Activated CD8-positive, alpha-beta T cell treated with anti-CD3 and anti-CD28 coated beads, Interleukin-2, amount 10 ng/mL, durations not matched to agents 7 days and 5 days (primary cell): Measurements from ENCODE around the gene GCLC. TPM values are rescaled to one million over a fixed set of nuclear protein-coding genes. Genes with fewer than 3 reads are reported as not detected.

Experiments
- ATAC-seq: fragments of 150-1000 bp; cut with Tn5 transposase; one replicate; pipeline ENCODE4 v1.10.0; 2021; ENCODE audit warnings: moderate library complexity
- CTCF ChIA-PET: fragments of 350-600 bp; sonication (Branson Sonifier 250); formaldehyde crosslinking; loops from one replicate; lab custom pipeline; 2021; ENCODE audit warnings: antibody characterized with exemption; lab: Charles Lee
- POLR2A ChIA-PET: fragments of 350-600 bp; sonication (Branson Sonifier 250); formaldehyde crosslinking; loops from one replicate; lab custom pipeline; 2021; ENCODE audit warnings: antibody characterized with exemption; lab: Charles Lee
- DNase-seq: peaks from one replicate; pipeline ENCODE4 v3.0.0-alpha.2; 2020
- H3K27ac Mint-ChIP-seq: one replicate; pipeline ENCODE4 v1.8.0; 2021; ENCODE audit warnings: mild to moderate bottlenecking, mixed read lengths
- H3K27me3 Mint-ChIP-seq: one replicate; pipeline ENCODE4 v1.8.0; 2021; ENCODE audit warnings: low read depth, mixed read lengths
- H3K36me3 Mint-ChIP-seq: one replicate; pipeline ENCODE4 v1.8.0; 2021; ENCODE audit warnings: low read depth, mixed read lengths
- H3K4me1 Mint-ChIP-seq: one replicate; pipeline ENCODE4 v1.8.0; 2021; ENCODE audit warnings: low read depth, mixed read lengths
- H3K4me3 Mint-ChIP-seq: one replicate; pipeline ENCODE4 v1.8.0; 2021; ENCODE audit warnings: mild to moderate bottlenecking, mixed read lengths
- H3K9me3 Mint-ChIP-seq: one replicate; pipeline ENCODE4 v1.8.0; 2022; ENCODE audit warnings: mixed read lengths; ENCODE audit not compliant: insufficient read depth
- total RNA-seq, 2 experiments: library from RNA; stranded (reverse); gene quantifications; one replicate each; pipeline ENCODE4 v1.2.3, GENCODE V29; 2021

GCLC gene
- total RNA-seq, 2 experiments from 2014 or later = 22.1 to 26.5 TPM

DNA sequence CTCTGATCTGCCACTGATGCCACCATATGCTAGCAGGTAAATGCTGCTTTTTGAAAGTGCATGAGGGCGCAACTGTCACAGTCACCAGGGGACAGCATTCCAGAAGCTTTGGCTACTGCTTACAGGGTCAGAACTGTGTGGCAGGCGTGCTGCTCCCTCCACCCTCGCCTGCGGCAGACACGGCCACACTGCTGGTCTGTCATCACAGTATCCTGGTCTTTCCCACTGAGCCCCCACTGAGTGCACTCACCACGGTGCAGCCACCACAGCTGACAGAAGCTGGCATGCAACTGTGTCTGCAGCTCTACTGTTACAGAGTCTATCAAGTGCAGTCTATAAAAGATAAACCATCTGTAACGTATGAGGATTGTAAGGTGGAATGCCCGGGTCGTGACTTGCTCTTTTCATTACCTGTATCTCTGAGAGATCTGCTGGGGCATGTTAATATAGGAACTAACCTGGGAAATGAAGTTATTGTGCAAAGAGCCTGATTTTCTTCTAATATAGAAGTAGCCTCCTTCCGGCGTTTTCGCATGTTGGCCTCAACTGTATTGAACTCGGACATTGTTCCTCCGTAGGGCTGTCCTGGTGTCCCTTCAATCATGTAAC is 24.5 kb downstream of the GCLC start:
- DNase-seq (no peak), ATAC-seq (no peak)
- ChIA-PET CTCF (interaction anchor here (1.7 kb wide), 1 partner anchor 28 kb away, joined by 3 read pairs; no protein-coding TSS in a partner anchor), POLR2A (no interaction called here)
- Mint-ChIP-seq H3K4me3 (no peak overlapping the region), H3K27ac (no peak overlapping the region), H3K9me3 (no peaks in the 10 kb centered on the region), H3K4me1 (no peaks in the 10 kb centered on the region), H3K36me3 (peaks cover 2% of the 10 kb centered on the region), H3K27me3 (no peaks in the 10 kb centered on the region)

DNA sequence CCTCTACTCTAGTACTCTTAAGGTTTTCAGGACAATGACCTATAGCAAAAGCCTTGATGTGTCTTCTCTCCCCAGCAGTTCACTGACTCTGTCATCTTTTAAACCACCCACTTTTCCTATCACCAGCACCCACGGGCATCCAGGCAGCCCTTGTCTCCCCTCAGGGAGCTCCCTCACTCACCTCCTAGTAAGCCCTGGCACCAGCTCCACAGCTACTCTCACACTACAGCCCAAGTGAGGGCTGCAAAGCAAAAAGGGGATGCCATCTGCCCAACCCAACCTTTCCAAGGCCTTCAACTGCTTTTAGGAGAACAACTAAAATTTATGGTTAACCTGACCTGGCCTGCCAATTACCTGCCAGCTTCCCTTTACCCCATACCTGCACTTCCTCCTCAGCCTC is 26.0 kb downstream of the GCLC start:
- CTCF ChIA-PET = interaction anchor here (1.2 to 1.6 kb wide), 2 partner anchors 26 to 200 kb away, joined by 3 read pairs; no protein-coding TSS in a partner anchor
- Mint-ChIP-seq H3K4me3 (no peak overlapping the region), H3K27ac (no peak overlapping the region), H3K9me3 (no peaks in the 10 kb centered on the region), H3K27me3 (no peaks in the 10 kb centered on the region), H3K36me3 (peaks cover 5% of the 10 kb centered on the region), H3K4me1 (no peaks in the 10 kb centered on the region)
- DNase-seq = no peak
- no peak for ATAC-seq
- POLR2A ChIA-PET = no interaction called here

- H3K9me3 Mint-ChIP-seq = no peaks in the 10 kb centered on the region
- ChIA-PET CTCF (interaction anchor here (1.4 kb wide), 2 partner anchors 202 to 211 kb away, joined by 3 to 4 read pairs; no protein-coding TSS in a partner anchor), POLR2A (no interaction called here)
- DNase-seq = no peak
- H3K27ac Mint-ChIP-seq = no peak overlapping the region
- peaks cover 5% of the 10 kb centered on the region for H3K36me3 Mint-ChIP-seq
- no peak overlapping the region for H3K4me3 Mint-ChIP-seq
- no peak for ATAC-seq
- no peaks in the 10 kb centered on the region for H3K4me1 Mint-ChIP-seq
- H3K27me3 Mint-ChIP-seq = no peaks in the 10 kb centered on the region
Observed at GRCh38 chr6:53517021-53517420, 27.9 kb downstream of the GCLC start.

- DNase-seq = no peak
- H3K4me1 Mint-ChIP-seq = no peaks in the 10 kb centered on the region
- no peaks in the 10 kb centered on the region for H3K27me3 Mint-ChIP-seq
- H3K27ac Mint-ChIP-seq = no peak overlapping the region
- ChIA-PET CTCF (interaction anchor here (1.7 to 2.6 kb wide), 2 partner anchors 211 to 214 kb away, joined by 6 read pairs; no protein-coding TSS in a partner anchor), POLR2A (no interaction called here)
- H3K9me3 Mint-ChIP-seq = no peaks in the 10 kb centered on the region
- H3K36me3 Mint-ChIP-seq = peaks cover 5% of the 10 kb centered on the region
- H3K4me3 Mint-ChIP-seq = no peak overlapping the region
- ATAC-seq = no peak
Observed at GRCh38 chr6:53514677-53515076, 30.2 kb downstream of the GCLC start.

GRCh38 chr6:53513519-53513966 is 31.4 kb downstream of the GCLC start:
- no peaks in the 10 kb centered on the region for H3K4me1 Mint-ChIP-seq
- ChIA-PET POLR2A (no interaction called here), CTCF (interaction anchor here (0.7 to 2.6 kb wide), 4 partner anchors 138 to 215 kb away, joined by 3 to 8 read pairs (median 6); no protein-coding TSS in a partner anchor)
- H3K4me3 Mint-ChIP-seq = no peak overlapping the region
- H3K36me3 Mint-ChIP-seq = peaks cover 5% of the 10 kb centered on the region
- H3K27me3 Mint-ChIP-seq = no peaks in the 10 kb centered on the region
- no peak overlapping the region for H3K27ac Mint-ChIP-seq
- DNase-seq (no peak), ATAC-seq (no peak)
- no peaks in the 10 kb centered on the region for H3K9me3 Mint-ChIP-seq

GRCh38 chr6:53513056-53513455 is 31.8 kb downstream of the GCLC start:
- ATAC-seq (no peak), DNase-seq (no peak)
- Mint-ChIP-seq H3K36me3 (peaks cover 7% of the 10 kb centered on the region), H3K4me3 (no peak overlapping the region), H3K9me3 (no peaks in the 10 kb centered on the region), H3K27me3 (no peaks in the 10 kb centered on the region), H3K4me1 (no peaks in the 10 kb centered on the region), H3K27ac (no peak overlapping the region)
- POLR2A ChIA-PET = no interaction called here
- CTCF ChIA-PET = interaction anchor here (0.7 to 2.6 kb wide), 6 partner anchors 10 to 215 kb away, joined by 3 to 8 read pairs (median 5); no protein-coding TSS in a partner anchor

DNA sequence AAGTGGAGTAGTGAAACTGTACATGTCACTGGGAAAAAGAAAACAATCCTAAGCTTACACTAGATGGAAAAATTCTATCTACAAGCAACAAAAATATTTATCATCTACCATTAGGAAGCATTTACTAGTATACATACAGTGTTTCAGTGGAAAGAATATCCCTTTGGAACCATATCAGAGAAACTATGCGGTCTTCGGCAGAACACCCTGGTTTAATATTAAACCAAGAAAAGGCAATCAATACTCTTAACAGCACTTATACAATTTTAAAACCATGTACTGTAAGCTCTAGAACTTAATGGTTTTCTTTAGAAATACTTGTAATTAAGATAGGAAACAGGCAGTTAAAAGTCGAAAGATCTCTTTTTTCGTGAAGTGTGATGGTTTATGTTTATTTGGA is 32.3 kb downstream of the GCLC start:
- Mint-ChIP-seq H3K9me3 (no peaks in the 10 kb centered on the region), H3K27me3 (no peaks in the 10 kb centered on the region), H3K4me3 (no peak overlapping the region), H3K36me3 (peaks cover 7% of the 10 kb centered on the region), H3K4me1 (no peaks in the 10 kb centered on the region), H3K27ac (no peak overlapping the region)
- ChIA-PET POLR2A (no interaction called here), CTCF (interaction anchor here (0.7 to 2.6 kb wide), 4 partner anchors 11 to 216 kb away, joined by 3 to 8 read pairs (median 5); no protein-coding TSS in a partner anchor)
- no peak for ATAC-seq
- DNase-seq = no peak

- ChIA-PET CTCF (interaction anchor here (1.6 kb wide), 1 partner anchor 218 kb away, joined by 5 read pairs; no protein-coding TSS in a partner anchor), POLR2A (no interaction called here)
- Mint-ChIP-seq H3K27me3 (no peaks in the 10 kb centered on the region), H3K27ac (no peak overlapping the region), H3K4me3 (no peak overlapping the region), H3K9me3 (no peaks in the 10 kb centered on the region), H3K4me1 (no peaks in the 10 kb centered on the region), H3K36me3 (peaks cover 10% of the 10 kb centered on the region)
- ATAC-seq = no peak
- DNase-seq = no peak
Observed at GRCh38 chr6:53510746-53511145, 34.2 kb downstream of the GCLC start.

GRCh38 chr6:53506872-53507271 is 38.0 kb downstream of the GCLC start:
- H3K9me3 Mint-ChIP-seq = no peaks in the 10 kb centered on the region
- ChIA-PET CTCF (interaction anchor here (0.6 to 3.4 kb wide), 3 partner anchors 10 to 212 kb away, joined by 3 to 27 read pairs (median 6); no protein-coding TSS in a partner anchor), POLR2A (no interaction called here)
- H3K36me3 Mint-ChIP-seq = peaks cover 11% of the 10 kb centered on the region
- H3K27ac Mint-ChIP-seq = no peak overlapping the region
- ATAC-seq (no peak), DNase-seq (no peak)
- H3K4me3 Mint-ChIP-seq = no peak overlapping the region
- no peaks in the 10 kb centered on the region for H3K27me3 Mint-ChIP-seq
- H3K4me1 Mint-ChIP-seq = no peaks in the 10 kb centered on the region

DNA sequence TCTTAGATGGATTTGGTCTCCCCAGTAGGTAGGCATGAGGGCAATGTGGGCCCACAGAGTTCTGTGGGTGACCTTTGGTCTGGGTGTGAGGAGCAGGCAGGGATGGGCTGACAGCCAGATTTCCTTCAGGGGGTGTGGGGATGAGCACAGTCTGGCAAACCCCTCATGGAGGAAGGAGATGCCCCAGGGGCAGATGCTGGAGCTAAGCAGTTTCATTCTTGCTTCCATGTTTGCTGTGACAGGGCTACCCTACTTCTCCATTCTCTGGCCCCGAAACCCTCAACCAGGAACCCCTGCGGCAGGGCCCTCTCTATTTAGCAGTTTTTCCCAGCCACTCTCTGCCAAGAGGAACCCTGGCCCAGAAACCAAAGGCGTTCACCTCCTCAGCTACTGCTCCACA is 40.4 kb downstream of the GCLC start:
- H3K4me1 Mint-ChIP-seq = no peaks in the 10 kb centered on the region
- H3K27ac Mint-ChIP-seq = no peak overlapping the region
- POLR2A ChIA-PET = no interaction called here
- DNase-seq (no peak), ATAC-seq (no peak)
- CTCF ChIA-PET = interaction anchor here (0.9 to 1.2 kb wide), 3 partner anchors 11 to 224 kb away, joined by 5 to 7 read pairs (median 5); no protein-coding TSS in a partner anchor
- no peaks in the 10 kb centered on the region for H3K27me3 Mint-ChIP-seq
- peaks cover 9% of the 10 kb centered on the region for H3K36me3 Mint-ChIP-seq
- no peaks in the 10 kb centered on the region for H3K9me3 Mint-ChIP-seq
- H3K4me3 Mint-ChIP-seq = no peak overlapping the region

GRCh38 chr6:53503060-53503459 is 41.8 kb downstream of the GCLC start:
- ChIA-PET POLR2A (no interaction called here), CTCF (interaction anchor here (1.0 to 1.1 kb wide), 2 partner anchors 19 to 149 kb away, joined by 3 read pairs; no protein-coding TSS in a partner anchor)
- DNase-seq (no peak), ATAC-seq (no peak)
- Mint-ChIP-seq H3K4me1 (no peaks in the 10 kb centered on the region), H3K27me3 (no peaks in the 10 kb centered on the region), H3K27ac (peak overlapping the region; percentile 9), H3K36me3 (peaks cover 7% of the 10 kb centered on the region), H3K4me3 (no peak overlapping the region), H3K9me3 (no peaks in the 10 kb centered on the region)

GRCh38 chr6:53501432-53501831 is 43.5 kb downstream of the GCLC start:
- no peak overlapping the region for H3K4me3 Mint-ChIP-seq
- no peaks in the 10 kb centered on the region for H3K27me3 Mint-ChIP-seq
- ATAC-seq (no peak), DNase-seq (no peak)
- no peaks in the 10 kb centered on the region for H3K9me3 Mint-ChIP-seq
- no peaks in the 10 kb centered on the region for H3K4me1 Mint-ChIP-seq
- ChIA-PET CTCF (interaction anchor here (1.3 to 1.6 kb wide), 2 partner anchors 8 to 227 kb away, joined by 3 to 12 read pairs; no protein-coding TSS in a partner anchor), POLR2A (no interaction called here)
- no peak overlapping the region for H3K27ac Mint-ChIP-seq
- peaks cover 9% of the 10 kb centered on the region for H3K36me3 Mint-ChIP-seq
